Testis (tissue), 2 donors: ENCODE data around the gene ACACB.

Source experiments
- POLR2A ChIP-seq: fragments of 450-650 bp; IDR thresholded peaks from one replicate; pipeline ENCODE4 v1.6.1; 2017; ENCODE audit warnings: antibody characterized with exemption, mild to moderate bottlenecking, moderate library complexity
- TF ChIP-seq, protein P1 (sequence below), 3 experiments: fragments of 450-650 bp in 2 of 3; fragments of 200-600 bp in 1 of 3; sonication (generic) in 1 of 3; IDR thresholded peaks; one replicate each; pipeline ENCODE4 v1.5.1; 2016 to 2019; ENCODE audit warnings: antibody characterized with exemption in 3 of 3, mild to moderate bottlenecking in 2 of 3, moderate library complexity in 1 of 3

- TF ChIP-seq, protein P1, sequence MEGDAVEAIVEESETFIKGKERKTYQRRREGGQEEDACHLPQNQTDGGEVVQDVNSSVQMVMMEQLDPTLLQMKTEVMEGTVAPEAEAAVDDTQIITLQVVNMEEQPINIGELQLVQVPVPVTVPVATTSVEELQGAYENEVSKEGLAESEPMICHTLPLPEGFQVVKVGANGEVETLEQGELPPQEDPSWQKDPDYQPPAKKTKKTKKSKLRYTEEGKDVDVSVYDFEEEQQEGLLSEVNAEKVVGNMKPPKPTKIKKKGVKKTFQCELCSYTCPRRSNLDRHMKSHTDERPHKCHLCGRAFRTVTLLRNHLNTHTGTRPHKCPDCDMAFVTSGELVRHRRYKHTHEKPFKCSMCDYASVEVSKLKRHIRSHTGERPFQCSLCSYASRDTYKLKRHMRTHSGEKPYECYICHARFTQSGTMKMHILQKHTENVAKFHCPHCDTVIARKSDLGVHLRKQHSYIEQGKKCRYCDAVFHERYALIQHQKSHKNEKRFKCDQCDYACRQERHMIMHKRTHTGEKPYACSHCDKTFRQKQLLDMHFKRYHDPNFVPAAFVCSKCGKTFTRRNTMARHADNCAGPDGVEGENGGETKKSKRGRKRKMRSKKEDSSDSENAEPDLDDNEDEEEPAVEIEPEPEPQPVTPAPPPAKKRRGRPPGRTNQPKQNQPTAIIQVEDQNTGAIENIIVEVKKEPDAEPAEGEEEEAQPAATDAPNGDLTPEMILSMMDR (IDR thresholded peaks at IDR 0.05), result no peak
- TF ChIP-seq POLR2A, result no peak
These were observed 122.8 kb downstream of the ACACB start for GRCh38 chr12:109239179-109239578.
